ENCODE measurements around the gene CTNNA3.

The CTNNA3 gene

DNA sequence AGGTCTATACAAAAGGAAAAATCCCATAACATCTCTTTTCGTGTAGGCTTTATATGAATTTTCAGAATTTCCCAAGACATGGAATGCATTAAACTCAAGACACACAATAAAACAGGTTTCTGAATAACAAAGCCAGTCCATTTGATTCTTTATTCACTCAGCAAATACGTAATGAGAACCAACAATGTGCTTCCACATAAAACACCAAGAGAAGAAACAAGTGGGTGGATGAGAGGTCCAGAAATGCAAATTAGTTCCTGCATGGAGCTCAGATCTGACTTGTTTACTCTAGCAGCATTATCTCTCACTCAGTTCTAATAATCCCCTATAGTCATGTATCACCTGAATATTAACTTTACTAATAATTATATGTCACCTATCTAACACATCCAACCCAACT lies 520.6 kb downstream of the CTNNA3 start:
- no peak for TF ChIP-seq CTCF (IDR thresholded peaks at IDR 0.05)

GRCh38 chr10:67173787-67174186 lies 522.2 kb downstream of the CTNNA3 start:
- no peak for TF ChIP-seq CTCF (IDR thresholded peaks at IDR 0.05)

DNA sequence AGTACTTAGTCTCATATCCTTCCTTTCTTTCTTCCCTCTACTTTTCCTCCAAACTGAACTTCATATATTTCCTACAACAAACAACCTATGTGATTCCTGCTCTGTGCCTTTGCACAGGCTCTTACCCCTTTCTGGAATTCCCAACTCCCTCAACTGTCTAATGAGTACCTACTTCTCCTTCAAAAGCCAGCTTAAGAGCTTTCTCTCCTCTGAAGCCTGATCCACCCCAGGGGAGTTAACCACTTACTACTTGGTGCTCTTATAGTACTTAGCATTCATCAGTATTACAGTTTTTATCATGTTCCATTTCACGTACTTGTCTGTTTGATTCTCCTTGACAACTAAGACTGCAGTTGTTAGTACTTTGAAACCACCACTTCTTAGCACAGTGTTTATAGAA lies 524.0 kb downstream of the CTNNA3 start:
- no peak for TF ChIP-seq CTCF (IDR thresholded peaks at IDR 0.05)

DNA sequence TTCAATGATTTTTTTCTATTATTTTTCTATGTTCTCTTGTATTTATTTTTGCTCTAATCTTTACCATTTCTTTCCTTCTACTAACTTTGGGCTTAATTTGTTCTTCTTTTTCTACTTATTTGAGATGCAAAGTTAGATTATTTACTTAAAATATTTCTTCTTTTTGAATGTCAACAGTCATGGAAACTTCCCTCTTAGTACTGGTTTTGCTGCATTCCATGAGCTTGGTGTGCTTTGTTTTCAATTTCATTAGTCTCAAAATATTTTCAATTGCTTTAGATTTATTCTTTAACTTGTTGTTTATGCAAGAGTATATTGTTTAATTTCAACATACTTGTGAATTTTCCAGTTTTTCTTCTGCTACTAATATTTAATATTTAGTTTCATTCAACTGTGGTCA lies 539.8 kb downstream of the CTNNA3 start:
- no peak for TF ChIP-seq CTCF (IDR thresholded peaks at IDR 0.05)

- no peak for TF ChIP-seq CTCF (IDR thresholded peaks at IDR 0.05)
Measured at GRCh38 chr10:67151471-67151870, 544.5 kb downstream of the CTNNA3 start.

GRCh38 chr10:67144530-67144929 lies 551.5 kb downstream of the CTNNA3 start:
- TF ChIP-seq CTCF (IDR thresholded peaks at IDR 0.05) = no peak

DNA sequence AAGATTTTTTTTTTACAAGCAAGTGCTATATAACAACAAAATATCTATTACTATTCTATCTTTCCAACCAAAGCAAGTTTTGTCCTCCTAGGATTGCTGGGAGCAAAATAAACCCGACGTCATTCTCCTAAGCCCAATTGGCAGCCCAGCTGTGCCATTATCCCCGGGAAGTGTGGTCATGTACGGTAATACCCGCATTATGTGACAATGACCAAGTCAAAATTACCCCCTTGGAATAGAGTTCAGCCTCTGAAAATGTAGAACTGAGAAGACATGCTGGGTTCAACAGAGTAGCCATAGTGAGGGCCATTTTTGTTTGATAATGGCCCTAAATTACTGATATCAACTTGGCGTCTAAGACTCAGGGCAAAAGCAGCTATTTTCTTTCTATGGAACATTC lies 554.7 kb downstream of the CTNNA3 start:
- no peak for TF ChIP-seq CTCF (IDR thresholded peaks at IDR 0.05)

- no peak for TF ChIP-seq CTCF (IDR thresholded peaks at IDR 0.05)
Measured at GRCh38 chr10:67140641-67141040, 555.4 kb downstream of the CTNNA3 start.

Data from LNCAP (cell line).